Activated B cell treated with CpG ODN at 0.5 μM for 24 hours (primary cell): ENCODE results near the gene PRKG1. TPM values are rescaled to one million over a fixed set of nuclear protein-coding genes. Genes with fewer than 3 reads are reported as not detected.

Experiments used
- ATAC-seq: fragments of 200-7000 bp; cut with Tn5 transposase; one replicate; pipeline ENCODE4 v1.10.0; 2021; ENCODE audit warnings: low read depth, mild to moderate bottlenecking, moderate library complexity
- CTCF ChIA-PET: fragments of 350-600 bp; sonication (Branson Sonifier 250); formaldehyde crosslinking; loops from one replicate; lab custom pipeline; 2021; ENCODE audit warnings: antibody characterized with exemption; lab: Charles Lee
- POLR2A ChIA-PET: fragments of 350-600 bp; sonication (Branson Sonifier 250); formaldehyde crosslinking; loops from one replicate; lab custom pipeline; 2021; ENCODE audit warnings: antibody characterized with exemption; lab: Charles Lee
- DNase-seq: peaks from one replicate; pipeline ENCODE4 v3.0.0; 2022
- H3K27ac Mint-ChIP-seq: one replicate; pipeline ENCODE4 v1.8.0; 2020; ENCODE audit warnings: mixed read lengths
- H3K27me3 Mint-ChIP-seq: one replicate; pipeline ENCODE4 v1.8.0; 2021; ENCODE audit warnings: mixed read lengths
- H3K36me3 Mint-ChIP-seq: one replicate; pipeline ENCODE4 v1.8.0; 2021; ENCODE audit warnings: low read depth, mixed read lengths
- H3K4me1 Mint-ChIP-seq: one replicate; pipeline ENCODE4 v1.8.0; 2021; ENCODE audit warnings: mixed read lengths
- H3K4me3 Mint-ChIP-seq: one replicate; pipeline ENCODE4 v1.8.0; 2020; ENCODE audit warnings: mild to moderate bottlenecking, mixed read lengths
- H3K9me3 Mint-ChIP-seq: one replicate; pipeline ENCODE4 v1.8.0; 2020; ENCODE audit warnings: mixed read lengths
- CTCF ChIP-seq: fragments of 200-600 bp; IDR thresholded peaks from one replicate; pipeline ENCODE4 v1.8.0; 2022; ENCODE audit warnings: antibody characterized with exemption, mild to moderate bottlenecking
- intact Hi-C: fragments of 100-400 bp; cut with micrococcal nuclease; formaldehyde crosslinking; loops from one replicate; pipeline ENCODE4 v1.15.1; 2024
- total RNA-seq: library from RNA; stranded (reverse); gene quantifications from 2 replicates; pipeline ENCODE4 v1.2.3, GENCODE V29; 2022

The PRKG1 gene
- total RNA-seq, 1 donor from 2014 or later = not detected

DNA sequence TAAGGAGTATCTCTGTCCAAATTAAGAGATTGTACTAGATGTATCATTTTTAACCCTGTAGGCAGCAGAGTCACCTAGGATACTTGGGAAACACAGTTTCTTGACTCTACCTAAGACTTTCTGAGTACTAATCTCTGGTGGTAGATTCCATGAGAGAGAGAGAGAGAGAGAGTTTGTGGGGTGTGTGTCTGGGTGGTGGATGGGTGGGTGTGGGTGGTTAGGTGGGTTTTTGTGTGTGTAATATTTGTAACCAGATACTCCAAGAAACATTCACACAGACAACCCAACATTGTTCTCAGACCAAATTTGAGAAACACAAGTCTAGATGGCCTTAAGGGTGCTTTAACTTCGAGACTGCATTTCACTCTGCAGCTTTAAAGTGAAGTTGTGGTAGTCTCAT, 215.2 kb downstream of the PRKG1 start:
- ATAC-seq = no peak
- POLR2A ChIA-PET = no interaction called here
- no peak overlapping the region for H3K4me3 Mint-ChIP-seq
- H3K9me3 Mint-ChIP-seq = no peaks in the 10 kb centered on the region
- no peaks in the 10 kb centered on the region for H3K27me3 Mint-ChIP-seq
- no peaks in the 10 kb centered on the region for H3K36me3 Mint-ChIP-seq
- H3K4me1 Mint-ChIP-seq = no peaks in the 10 kb centered on the region
- no peak for DNase-seq
- H3K27ac Mint-ChIP-seq = no peak overlapping the region
- intact Hi-C loops = no loop called here
- CTCF ChIA-PET = no interaction called here
- no peak for TF ChIP-seq CTCF

DNA sequence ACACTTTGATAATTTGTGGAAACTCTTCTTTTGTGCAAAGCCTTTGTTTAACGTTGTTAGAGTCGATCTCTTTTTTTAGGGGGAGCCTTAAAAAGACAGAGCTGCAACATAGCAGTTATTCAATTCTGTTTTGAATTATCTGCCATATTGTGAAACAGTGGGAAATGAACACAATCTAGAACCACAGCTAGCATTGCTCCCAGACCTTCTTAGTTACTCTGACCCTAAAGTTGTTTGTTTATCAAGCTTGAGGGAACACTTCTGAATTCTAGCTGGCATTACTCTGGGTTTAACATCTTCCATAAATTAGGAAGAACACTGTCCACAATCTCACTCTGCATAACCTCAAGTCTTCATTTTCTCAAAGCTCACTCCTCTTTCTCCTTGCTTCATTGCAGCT, 217.7 kb downstream of the PRKG1 start:
- POLR2A ChIA-PET = no interaction called here
- Mint-ChIP-seq H3K27ac (no peak overlapping the region), H3K27me3 (no peaks in the 10 kb centered on the region), H3K4me3 (no peak overlapping the region), H3K9me3 (no peaks in the 10 kb centered on the region), H3K36me3 (no peaks in the 10 kb centered on the region), H3K4me1 (no peaks in the 10 kb centered on the region)
- DNase-seq = no peak
- intact Hi-C loops = no loop called here
- ATAC-seq = no peak
- TF ChIP-seq CTCF = no peak
- CTCF ChIA-PET = no interaction called here

DNA sequence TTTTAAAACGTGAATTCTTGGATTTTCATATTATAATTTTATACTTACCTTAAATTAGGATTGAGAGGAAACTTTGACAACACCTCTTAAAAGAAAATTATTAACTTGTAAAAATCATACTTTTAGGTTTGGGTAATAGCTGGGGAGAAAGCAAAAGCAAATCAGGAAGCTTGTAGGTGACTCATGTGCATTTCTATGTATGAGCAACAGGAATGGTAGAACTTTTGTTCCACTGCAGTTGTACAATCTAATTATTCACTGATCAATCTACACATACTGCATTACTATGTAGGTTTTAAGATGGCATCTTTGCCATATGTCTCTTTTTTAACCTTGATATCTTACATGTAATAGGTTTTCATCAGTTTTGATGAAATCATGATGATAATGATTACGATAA, 223.2 kb downstream of the PRKG1 start:
- no peaks in the 10 kb centered on the region for H3K36me3 Mint-ChIP-seq
- intact Hi-C loops = no loop called here
- no peak for DNase-seq
- no peak overlapping the region for H3K4me3 Mint-ChIP-seq
- no peak for ATAC-seq
- CTCF ChIA-PET = no interaction called here
- no peak for TF ChIP-seq CTCF
- POLR2A ChIA-PET = no interaction called here
- no peaks in the 10 kb centered on the region for H3K4me1 Mint-ChIP-seq
- no peak overlapping the region for H3K27ac Mint-ChIP-seq
- no peaks in the 10 kb centered on the region for H3K27me3 Mint-ChIP-seq
- H3K9me3 Mint-ChIP-seq = no peaks in the 10 kb centered on the region

DNA sequence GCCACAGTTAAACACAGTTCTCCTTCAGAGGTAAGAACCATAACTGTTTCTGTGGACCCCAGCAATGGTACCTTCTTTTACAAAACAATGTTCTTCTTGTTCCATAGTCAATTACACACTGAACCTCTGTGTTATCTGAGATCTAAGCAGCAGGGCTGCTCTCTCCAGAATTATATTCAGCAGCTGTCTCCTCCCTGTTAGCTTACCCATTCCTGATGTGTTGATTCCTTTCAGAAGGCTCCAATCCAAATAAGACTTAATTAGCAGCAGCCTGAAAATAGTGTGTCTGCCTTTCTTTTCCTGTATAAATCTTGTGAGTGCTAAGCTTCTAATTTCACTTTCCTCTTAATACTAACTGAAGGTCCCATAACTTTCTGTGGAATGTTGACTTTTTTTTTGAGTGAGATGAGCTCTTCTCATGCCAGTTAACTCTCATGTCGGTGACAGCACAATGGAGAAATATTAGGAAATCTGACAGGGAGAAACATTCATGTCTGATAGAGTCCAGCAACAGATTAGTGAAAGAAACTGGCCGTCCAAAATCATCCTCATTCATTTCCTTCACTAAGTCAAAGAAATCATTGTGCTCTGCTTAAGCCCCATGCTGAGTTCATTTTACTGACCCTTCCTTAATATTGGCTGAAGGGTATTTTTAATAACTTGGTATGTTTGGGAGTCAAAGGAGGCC, 226.5 kb downstream of the PRKG1 start:
- Mint-ChIP-seq H3K36me3 (no peaks in the 10 kb centered on the region), H3K9me3 (no peaks in the 10 kb centered on the region), H3K4me1 (no peaks in the 10 kb centered on the region), H3K27ac (no peak overlapping the region), H3K27me3 (no peaks in the 10 kb centered on the region), H3K4me3 (no peak overlapping the region)
- no peak for DNase-seq
- intact Hi-C loops = no loop called here
- POLR2A ChIA-PET = no interaction called here
- TF ChIP-seq CTCF = no peak
- CTCF ChIA-PET = no interaction called here
- no peak for ATAC-seq

GRCh38 chr10:51301644-51302043, 227.4 kb downstream of the PRKG1 start:
- ChIA-PET POLR2A (no interaction called here), CTCF (no interaction called here)
- intact Hi-C loops = no loop called here
- H3K4me1 Mint-ChIP-seq = no peaks in the 10 kb centered on the region
- ATAC-seq = no peak
- H3K9me3 Mint-ChIP-seq = no peaks in the 10 kb centered on the region
- H3K36me3 Mint-ChIP-seq = no peaks in the 10 kb centered on the region
- no peaks in the 10 kb centered on the region for H3K27me3 Mint-ChIP-seq
- no peak for TF ChIP-seq CTCF
- no peak overlapping the region for H3K27ac Mint-ChIP-seq
- no peak overlapping the region for H3K4me3 Mint-ChIP-seq
- no peak for DNase-seq
